Measurements from ENCODE around the gene ANGPTL8. TPM values are rescaled to one million over a fixed set of nuclear protein-coding genes. Genes with fewer than 3 reads are reported as not detected.
A peak's percentile ranks its signal among the peaks of the same experiment; 100 is the strongest.

ANGPTL8 gene
- total and polyA plus RNA-seq, 2 of the 4 experiments (the other 2 are of a cell fraction), result not detected

- no peak overlapping the region for H3K18ac ChIP-seq (ENCODE audit: low read depth, low read length)
- dilution Hi-C loops (cut with HindIII; ENCODE audit: low sequenced_read_pairs, unreplicated experiment), result no loop called here
- H3K27me3 ChIP-seq (ENCODE audit: control insufficient read depth, insufficient read depth, low read length), result no peaks in the 10 kb centered on the region
- H2BK20ac ChIP-seq (ENCODE audit: low read depth, low read length), result peak overlapping the region; percentile 39
- no peak overlapping the region for H3K4me3 ChIP-seq (ENCODE audit: insufficient read depth, low read depth, low read length)
- WGBS, 2 experiments (ENCODE audit: extremely low coverage in 2 of 2, insufficient read length in 1 of 2), result no CpG with 5 or more reads among the region's 7 CpGs
- ATAC-seq (ENCODE audit: low read depth) (no peak), DNase-seq (no peak)
- no peak overlapping the region for H2BK15ac ChIP-seq (ENCODE audit: low read depth, low read length)
- H3K9ac ChIP-seq (ENCODE audit: low read depth, low read length), result no peak overlapping the region
- ChIA-PET CTCF (interaction anchor here (0.6 to 1.4 kb wide), 6 partner anchors 12 to 239 kb away, joined by 3 to 6 read pairs (median 4); no protein-coding TSS in a partner anchor), POLR2A (ENCODE audit: unreplicated experiment) (interaction anchor here (0.6 kb wide), 1 partner anchor 15 kb away, joined by 9 read pairs; no protein-coding TSS in a partner anchor)
- H2AK9ac ChIP-seq (replicated peaks; ENCODE audit: low read depth, low read length, poor library complexity), result peak overlapping the region; percentile 67
- peak overlapping the region; percentile 19; the same call in 1 of the 2 replicates for H2BK120ac ChIP-seq (ENCODE audit: low read depth, low read length)
- peak overlapping the region; percentile 45; the same call in 1 of the 2 replicates for H3K14ac ChIP-seq (replicated peaks; ENCODE audit: low read depth, low read length)
- H4K20me1 ChIP-seq (ENCODE audit: insufficient read depth, low read length), result no peaks in the 10 kb centered on the region
- peak overlapping the region; percentile 20; the same call in 1 of the 2 replicates for H2AK5ac ChIP-seq (ENCODE audit: low read depth, low read length)
- no TSS peak for BruUV-seq (replicated peaks)
- peaks cover 35% of the 10 kb centered on the region for H3K36me3 ChIP-seq (ENCODE audit: control insufficient read depth, insufficient read depth, low read length)
- in situ Hi-C loops (cut with MboI; ENCODE audit: low sequenced_read_pairs), result no loop called here
- H4K8ac ChIP-seq (ENCODE audit: low read depth in 2 of 2, low read length in 2 of 2), result peak overlapping the region in 1 of 2 experiments; percentile 70; a peak in 1 of 4 replicates
- no peak overlapping the region for H3K56ac ChIP-seq (ENCODE audit: extremely low read depth, insufficient read depth, low read length)
- 0 out of 2 replicates have a peak, but pooled peaks cover 1% of the 10 kb centered on the region for H3K4me1 ChIP-seq (ENCODE audit: control insufficient read depth, insufficient read depth, low read length)
- H3K4ac ChIP-seq (ENCODE audit: low read depth, low read length), result peak overlapping the region; percentile 52
- H4K5ac ChIP-seq (ENCODE audit: low read depth, low read length), result no peak overlapping the region
- H3K27ac ChIP-seq (ENCODE audit: insufficient read depth, low read length), result no peak overlapping the region
- no peaks in the 10 kb centered on the region for H3K79me1 ChIP-seq (ENCODE audit: low read depth in 1 of 2, low read length in 2 of 2)
- no peak overlapping the region for H4K91ac ChIP-seq (ENCODE audit: insufficient read depth, low read depth, low read length)
- no peaks in the 10 kb centered on the region for H3K9me3 ChIP-seq (ENCODE audit: control insufficient read depth, insufficient read depth, low read length)
- TF ChIP-seq RFX5 (IDR thresholded peaks at IDR 0.05; ENCODE audit: low read depth, low read length) (no peak), RCOR1 (IDR thresholded peaks at IDR 0.05; ENCODE audit: insufficient replicate concordance, low read length) (no peak), RAD21 (IDR thresholded peaks at IDR 0.05; ENCODE audit: low read length) (no peak), CHD1 (IDR thresholded peaks at IDR 0.05; ENCODE audit: low read depth, low read length) (no peak), FOS (IDR thresholded peaks at IDR 0.05; ENCODE audit: low read depth, low read length) (no peak), MAZ (IDR thresholded peaks at IDR 0.05; ENCODE audit: borderline replicate concordance, low read depth, low read length) (no peak), MXI1 (IDR thresholded peaks at IDR 0.05; ENCODE audit: borderline replicate concordance, low read depth, low read length) (no peak), SMC3 (IDR thresholded peaks at IDR 0.05; ENCODE audit: low read depth, low read length) (no peak), MAFK (IDR thresholded peaks at IDR 0.05; ENCODE audit: low read depth, low read length) (no peak), ELK1 (IDR thresholded peaks at IDR 0.05; ENCODE audit: borderline replicate concordance, low read depth, low read length) (no peak), CEBPB (IDR thresholded peaks at IDR 0.05; ENCODE audit: low read depth, low read length) (no peak), BHLHE40 (IDR thresholded peaks at IDR 0.05; ENCODE audit: low read depth, low read length) (no peak)
- TF ChIP-seq, protein P1, sequence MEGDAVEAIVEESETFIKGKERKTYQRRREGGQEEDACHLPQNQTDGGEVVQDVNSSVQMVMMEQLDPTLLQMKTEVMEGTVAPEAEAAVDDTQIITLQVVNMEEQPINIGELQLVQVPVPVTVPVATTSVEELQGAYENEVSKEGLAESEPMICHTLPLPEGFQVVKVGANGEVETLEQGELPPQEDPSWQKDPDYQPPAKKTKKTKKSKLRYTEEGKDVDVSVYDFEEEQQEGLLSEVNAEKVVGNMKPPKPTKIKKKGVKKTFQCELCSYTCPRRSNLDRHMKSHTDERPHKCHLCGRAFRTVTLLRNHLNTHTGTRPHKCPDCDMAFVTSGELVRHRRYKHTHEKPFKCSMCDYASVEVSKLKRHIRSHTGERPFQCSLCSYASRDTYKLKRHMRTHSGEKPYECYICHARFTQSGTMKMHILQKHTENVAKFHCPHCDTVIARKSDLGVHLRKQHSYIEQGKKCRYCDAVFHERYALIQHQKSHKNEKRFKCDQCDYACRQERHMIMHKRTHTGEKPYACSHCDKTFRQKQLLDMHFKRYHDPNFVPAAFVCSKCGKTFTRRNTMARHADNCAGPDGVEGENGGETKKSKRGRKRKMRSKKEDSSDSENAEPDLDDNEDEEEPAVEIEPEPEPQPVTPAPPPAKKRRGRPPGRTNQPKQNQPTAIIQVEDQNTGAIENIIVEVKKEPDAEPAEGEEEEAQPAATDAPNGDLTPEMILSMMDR (conservative IDR thresholded peaks at IDR 0.05; ENCODE audit: low read depth, low read length), result no peak
- H3K9me1 ChIP-seq (ENCODE audit: insufficient read depth, low read length), result peaks cover 4% of the 10 kb centered on the region; the same call in 1 of the 2 replicates
- no peak overlapping the region for H2BK5ac ChIP-seq (ENCODE audit: low read depth, low read length, poor library complexity, severe bottlenecking)
- H3K4me2 ChIP-seq (ENCODE audit: low read depth, low read length), result no peak overlapping the region
- H3K23ac ChIP-seq (ENCODE audit: low read depth, low read length), result 0 out of 2 replicates have a peak overlapping the region, but pooled peaks have one; percentile 51
- peak overlapping the region; percentile 91 for H2AFZ ChIP-seq (replicated peaks; ENCODE audit: low read length, poor library complexity)
- intact Hi-C loops (cut with micrococcal nuclease), result loop anchor here (1.0 kb wide), 2 partner anchors 43 to 239 kb away; no protein-coding TSS in a partner anchor
Measured at GRCh38 chr19:11243798-11244169, 4.4 kb downstream of the ANGPTL8 start.

Data from IMR-90 (cell line).